ENCODE data around the gene SMIM7.

The SMIM7 gene

DNA sequence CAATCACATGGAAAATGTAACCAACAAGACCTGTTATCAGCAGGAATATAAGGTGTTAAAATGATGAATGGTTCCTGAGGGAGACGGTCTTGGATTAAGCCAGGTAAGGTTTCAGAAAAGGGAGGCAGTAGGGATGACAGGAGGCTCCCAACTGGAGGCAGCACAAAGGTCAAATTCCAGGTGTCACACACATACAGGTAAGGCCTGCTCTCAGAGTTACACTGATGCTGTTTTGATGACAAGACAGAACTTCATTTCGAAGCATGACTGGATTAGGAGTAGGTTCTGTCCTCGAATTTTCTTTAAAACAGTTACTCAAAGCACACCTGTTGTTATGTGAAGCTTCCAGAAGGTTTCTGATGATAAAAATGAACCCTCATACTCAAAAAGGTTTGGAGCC lies 39.4 kb downstream of the SMIM7 start:
- H3K27me3 Mint-ChIP-seq: no peaks in the 10 kb centered on the region
- no peak overlapping the region for H3K27ac Mint-ChIP-seq
- H3K36me3 Mint-ChIP-seq: peaks cover under 1% of the 10 kb centered on the region
- peaks cover 83% of the 10 kb centered on the region for H3K4me1 Mint-ChIP-seq (ENCODE audit: low read depth)
- no peak overlapping the region for H3K4me3 Mint-ChIP-seq
- H3K9me3 Mint-ChIP-seq (ENCODE audit: low read depth): no peaks in the 10 kb centered on the region

GRCh38 chr19:16620018-16620417 lies 39.9 kb downstream of the SMIM7 start:
- no peaks in the 10 kb centered on the region for H3K9me3 Mint-ChIP-seq (ENCODE audit: low read depth)
- H3K4me3 Mint-ChIP-seq: no peak overlapping the region
- H3K27me3 Mint-ChIP-seq: no peaks in the 10 kb centered on the region
- peaks cover 83% of the 10 kb centered on the region for H3K4me1 Mint-ChIP-seq (ENCODE audit: low read depth)
- H3K27ac Mint-ChIP-seq: no peak overlapping the region
- no peaks in the 10 kb centered on the region for H3K36me3 Mint-ChIP-seq

- Mint-ChIP-seq H3K27ac (no peak overlapping the region), H3K9me3 (ENCODE audit: low read depth) (no peaks in the 10 kb centered on the region), H3K4me1 (ENCODE audit: low read depth) (peaks cover 83% of the 10 kb centered on the region), H3K36me3 (no peaks in the 10 kb centered on the region), H3K4me3 (no peak overlapping the region), H3K27me3 (no peaks in the 10 kb centered on the region)
Measured at GRCh38 chr19:16619457-16619856, 40.5 kb downstream of the SMIM7 start.

- Mint-ChIP-seq H3K27me3 (no peaks in the 10 kb centered on the region), H3K27ac (no peak overlapping the region), H3K4me3 (no peak overlapping the region), H3K9me3 (ENCODE audit: low read depth) (no peaks in the 10 kb centered on the region), H3K36me3 (no peaks in the 10 kb centered on the region), H3K4me1 (ENCODE audit: low read depth) (peaks cover 78% of the 10 kb centered on the region)
Measured at GRCh38 chr19:16618248-16618647, 41.7 kb downstream of the SMIM7 start.

GRCh38 chr19:16615808-16616207 lies 44.1 kb downstream of the SMIM7 start:
- H3K4me1 Mint-ChIP-seq (ENCODE audit: low read depth): peaks cover 79% of the 10 kb centered on the region
- no peak overlapping the region for H3K4me3 Mint-ChIP-seq
- H3K9me3 Mint-ChIP-seq (ENCODE audit: low read depth): no peaks in the 10 kb centered on the region
- no peak overlapping the region for H3K27ac Mint-ChIP-seq
- H3K27me3 Mint-ChIP-seq: no peaks in the 10 kb centered on the region
- no peaks in the 10 kb centered on the region for H3K36me3 Mint-ChIP-seq

GRCh38 chr19:16614941-16615340 lies 45.0 kb downstream of the SMIM7 start:
- H3K36me3 Mint-ChIP-seq: no peaks in the 10 kb centered on the region
- H3K9me3 Mint-ChIP-seq (ENCODE audit: low read depth): no peaks in the 10 kb centered on the region
- peaks cover 77% of the 10 kb centered on the region for H3K4me1 Mint-ChIP-seq (ENCODE audit: low read depth)
- peak overlapping the region; percentile 46 for H3K27ac Mint-ChIP-seq
- no peaks in the 10 kb centered on the region for H3K27me3 Mint-ChIP-seq
- peak overlapping the region; percentile 59 for H3K4me3 Mint-ChIP-seq

- peaks cover 74% of the 10 kb centered on the region for H3K4me1 Mint-ChIP-seq (ENCODE audit: low read depth)
- no peaks in the 10 kb centered on the region for H3K36me3 Mint-ChIP-seq
- no peak overlapping the region for H3K27ac Mint-ChIP-seq
- H3K4me3 Mint-ChIP-seq: no peak overlapping the region
- H3K9me3 Mint-ChIP-seq (ENCODE audit: low read depth): no peaks in the 10 kb centered on the region
- H3K27me3 Mint-ChIP-seq: no peaks in the 10 kb centered on the region
Measured at GRCh38 chr19:16613841-16614240, 46.1 kb downstream of the SMIM7 start.

DNA sequence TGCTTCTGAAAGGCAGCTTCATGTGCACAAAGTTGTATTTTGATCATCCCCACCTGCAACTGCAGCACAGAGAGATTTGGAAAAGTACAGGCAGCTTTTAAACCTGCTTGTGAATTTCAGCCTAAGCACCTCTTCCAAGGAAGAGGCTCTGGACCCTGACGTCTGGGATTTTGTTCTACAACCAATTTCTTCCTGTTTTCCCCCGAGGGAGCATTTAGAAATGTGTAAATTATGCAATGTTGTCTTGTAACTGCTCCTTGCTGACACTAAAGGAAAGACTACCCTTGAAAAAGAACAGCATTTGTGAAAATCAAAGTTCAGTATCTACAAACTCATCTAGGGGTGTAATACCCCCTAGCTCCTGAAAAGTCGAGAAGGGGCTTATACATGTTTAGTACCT lies 47.3 kb downstream of the SMIM7 start:
- Mint-ChIP-seq H3K4me1 (ENCODE audit: low read depth) (peaks cover 74% of the 10 kb centered on the region), H3K27me3 (no peaks in the 10 kb centered on the region), H3K36me3 (no peaks in the 10 kb centered on the region), H3K27ac (no peak overlapping the region), H3K9me3 (ENCODE audit: low read depth) (no peaks in the 10 kb centered on the region), H3K4me3 (no peak overlapping the region)

GRCh38 chr19:16611121-16611520 lies 48.8 kb downstream of the SMIM7 start:
- H3K27me3 Mint-ChIP-seq: no peaks in the 10 kb centered on the region
- H3K4me1 Mint-ChIP-seq (ENCODE audit: low read depth): peaks cover 60% of the 10 kb centered on the region
- no peak overlapping the region for H3K4me3 Mint-ChIP-seq
- peak overlapping the region; percentile 16 for H3K27ac Mint-ChIP-seq
- no peaks in the 10 kb centered on the region for H3K36me3 Mint-ChIP-seq
- no peaks in the 10 kb centered on the region for H3K9me3 Mint-ChIP-seq (ENCODE audit: low read depth)

DNA sequence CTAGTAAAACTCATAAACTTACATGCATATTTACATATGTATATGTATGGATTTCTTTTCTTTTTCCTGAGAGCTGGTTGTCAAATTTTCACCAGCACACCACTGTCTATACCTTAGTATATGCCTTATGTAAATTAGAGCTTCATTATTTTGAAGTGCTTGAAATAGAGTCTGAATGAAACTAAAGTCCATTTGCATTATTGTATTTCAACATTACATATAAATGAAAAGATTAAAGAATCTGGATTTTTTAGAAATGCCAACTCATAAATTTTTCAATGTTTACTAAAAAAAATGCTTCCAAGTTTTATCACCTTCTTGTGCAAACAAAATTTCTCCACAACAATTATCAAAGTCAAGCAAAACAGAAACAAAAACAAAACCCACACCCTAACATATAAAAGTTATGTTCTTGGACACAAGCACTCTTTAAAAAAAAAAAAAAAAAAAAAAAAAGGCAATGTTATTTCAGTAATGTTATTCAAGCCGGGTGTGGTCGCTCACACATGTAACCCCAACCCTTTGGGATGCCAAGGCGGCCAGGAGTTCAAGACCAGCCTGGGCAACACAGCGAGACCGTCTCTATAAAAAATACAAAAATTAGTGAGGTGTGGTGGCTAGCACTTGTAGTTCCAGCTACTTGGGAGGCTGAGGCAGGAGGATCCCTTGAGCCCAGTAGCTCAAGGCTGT lies 50.3 kb downstream of the SMIM7 start:
- Mint-ChIP-seq H3K27ac (no peak overlapping the region), H3K36me3 (no peaks in the 10 kb centered on the region), H3K4me1 (ENCODE audit: low read depth) (peaks cover 54% of the 10 kb centered on the region), H3K27me3 (no peaks in the 10 kb centered on the region), H3K4me3 (no peak overlapping the region), H3K9me3 (ENCODE audit: low read depth) (no peaks in the 10 kb centered on the region)

- Mint-ChIP-seq H3K9me3 (ENCODE audit: low read depth) (no peaks in the 10 kb centered on the region), H3K4me3 (no peak overlapping the region), H3K27ac (peak overlapping the region; percentile 41), H3K4me1 (ENCODE audit: low read depth) (peaks cover 53% of the 10 kb centered on the region), H3K27me3 (no peaks in the 10 kb centered on the region), H3K36me3 (no peaks in the 10 kb centered on the region)
Measured at GRCh38 chr19:16608290-16608739, 51.6 kb downstream of the SMIM7 start.

- H3K4me1 Mint-ChIP-seq (ENCODE audit: low read depth): peaks cover 50% of the 10 kb centered on the region
- H3K4me3 Mint-ChIP-seq: no peak overlapping the region
- no peak overlapping the region for H3K27ac Mint-ChIP-seq
Measured at GRCh38 chr19:16607819-16608218, 52.1 kb downstream of the SMIM7 start.

DNA sequence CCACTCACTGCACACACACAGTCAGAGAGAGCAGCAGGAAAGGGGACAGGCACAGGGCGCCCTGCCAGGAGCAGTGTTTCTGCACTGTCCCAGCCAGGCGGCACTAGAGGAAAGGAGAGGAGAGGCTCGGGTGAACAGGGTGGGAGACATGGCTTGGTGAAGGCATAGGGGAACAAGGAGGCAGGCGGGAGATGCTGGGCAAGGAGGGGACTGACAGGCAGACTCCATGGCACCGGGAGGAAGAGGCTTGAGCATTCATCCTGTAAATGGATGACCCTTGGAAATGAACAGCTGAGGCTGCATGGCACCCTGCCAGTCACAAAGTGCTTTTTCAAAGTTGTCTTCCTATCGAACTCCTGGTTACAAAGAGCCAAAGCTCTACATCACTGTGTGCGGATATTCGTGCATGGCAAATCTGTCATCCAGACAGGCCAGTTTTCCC lies 54.4 kb downstream of the SMIM7 start:
- no peaks in the 10 kb centered on the region for H3K9me3 Mint-ChIP-seq (ENCODE audit: low read depth)
- no peak overlapping the region for H3K27ac Mint-ChIP-seq
- H3K4me1 Mint-ChIP-seq (ENCODE audit: low read depth): peaks cover 37% of the 10 kb centered on the region
- no peaks in the 10 kb centered on the region for H3K36me3 Mint-ChIP-seq
- H3K4me3 Mint-ChIP-seq: no peak overlapping the region
- no peaks in the 10 kb centered on the region for H3K27me3 Mint-ChIP-seq

More at GRCh38 chr19:16607819-16608218, 52.1 kb downstream of the SMIM7 start:
- no peaks in the 10 kb centered on the region for H3K9me3 Mint-ChIP-seq (ENCODE audit: low read depth)
- H3K36me3 Mint-ChIP-seq: no peaks in the 10 kb centered on the region
- H3K27me3 Mint-ChIP-seq: no peaks in the 10 kb centered on the region

GRCh38 chr19:16605115-16605514 lies 54.8 kb downstream of the SMIM7 start:
- H3K4me1 Mint-ChIP-seq (ENCODE audit: low read depth): peaks cover 35% of the 10 kb centered on the region
- no peaks in the 10 kb centered on the region for H3K9me3 Mint-ChIP-seq (ENCODE audit: low read depth)
- no peaks in the 10 kb centered on the region for H3K27me3 Mint-ChIP-seq
- H3K4me3 Mint-ChIP-seq: no peak overlapping the region
- no peaks in the 10 kb centered on the region for H3K36me3 Mint-ChIP-seq
- no peak overlapping the region for H3K27ac Mint-ChIP-seq

GRCh38 chr19:16604615-16605014 lies 55.3 kb downstream of the SMIM7 start:
- peaks cover 32% of the 10 kb centered on the region for H3K4me1 Mint-ChIP-seq (ENCODE audit: low read depth)
- no peak overlapping the region for H3K27ac Mint-ChIP-seq
- no peaks in the 10 kb centered on the region for H3K36me3 Mint-ChIP-seq

GRCh38 chr19:16603090-16603489 lies 56.9 kb downstream of the SMIM7 start:
- peaks cover 30% of the 10 kb centered on the region for H3K4me1 Mint-ChIP-seq (ENCODE audit: low read depth)
- H3K27me3 Mint-ChIP-seq: no peaks in the 10 kb centered on the region
- no peaks in the 10 kb centered on the region for H3K9me3 Mint-ChIP-seq (ENCODE audit: low read depth)
- H3K36me3 Mint-ChIP-seq: no peaks in the 10 kb centered on the region
- H3K27ac Mint-ChIP-seq: no peak overlapping the region
- no peak overlapping the region for H3K4me3 Mint-ChIP-seq

More at GRCh38 chr19:16604615-16605014, 55.3 kb downstream of the SMIM7 start:
- H3K27me3 Mint-ChIP-seq: no peaks in the 10 kb centered on the region
- H3K4me3 Mint-ChIP-seq: no peak overlapping the region
- H3K9me3 Mint-ChIP-seq (ENCODE audit: low read depth): no peaks in the 10 kb centered on the region

Data from activated naive CD8-positive, alpha-beta T cell (primary cell).